Stimulated activated CD4-positive, alpha-beta T cell treated with anti-CD3 and anti-CD28 coated beads, Interleukin-2, amount 100 ng/mL, for 4 hours (primary cell): Measurements from ENCODE around the gene HDGF.

Experiments
- DNase-seq: peaks from one replicate; pipeline ENCODE4 v3.0.0-alpha.2; 2020; ENCODE audit warnings: low read depth

The HDGF gene

GRCh38 chr1:156725683-156726280 is 25.7 kb downstream of the HDGF start:
- peak; percentile 60 for DNase-seq

GRCh38 chr1:156721535-156721934 is 29.9 kb downstream of the HDGF start:
- DNase-seq: no peak

GRCh38 chr1:156721131-156721530 is 30.3 kb downstream of the HDGF start:
- DNase-seq: no peak

GRCh38 chr1:156717351-156717750 is 34.1 kb downstream of the HDGF start:
- no peak for DNase-seq

- DNase-seq: no peak
Observed at GRCh38 chr1:156714830-156715229, 36.6 kb downstream of the HDGF start.

GRCh38 chr1:156712626-156713025 is 38.8 kb downstream of the HDGF start:
- no peak for DNase-seq

- no peak for DNase-seq
Observed at GRCh38 chr1:156711011-156711817, 40.3 kb downstream of the HDGF start.

- DNase-seq: no peak
Observed at GRCh38 chr1:156709757-156710489, 41.6 kb downstream of the HDGF start.

GRCh38 chr1:156709031-156709430 is 42.4 kb downstream of the HDGF start:
- no peak for DNase-seq

- no peak for DNase-seq
Observed at GRCh38 chr1:156708218-156708661, 43.2 kb downstream of the HDGF start.

GRCh38 chr1:156707417-156708217 is 43.9 kb downstream of the HDGF start:
- no peak for DNase-seq

- no peak for DNase-seq
Observed at GRCh38 chr1:156706657-156707416, 44.6 kb downstream of the HDGF start.

- DNase-seq: peak; percentile 54
Observed at GRCh38 chr1:156705918-156706656, 45.4 kb downstream of the HDGF start.

GRCh38 chr1:156705321-156705917 is 46.1 kb downstream of the HDGF start, which contains the start of gene CRABP2:
TSS of gene CRABP2 (minus strand) at chr1:156705583. CDS start at chr1:156705446, 137 bp downstream.
- DNase-seq: no peak

- DNase-seq: no peak
Observed at GRCh38 chr1:156704930-156705320, 46.5 kb downstream of the HDGF start.

GRCh38 chr1:156704166-156704711 is 47.2 kb downstream of the HDGF start:
- DNase-seq: no peak

GRCh38 chr1:156703741-156704140 is 47.7 kb downstream of the HDGF start:
- no peak for DNase-seq

- no peak for DNase-seq
Observed at GRCh38 chr1:156703336-156703735, 48.1 kb downstream of the HDGF start.

- no peak for DNase-seq
Observed at GRCh38 chr1:156700736-156701531, 50.5 kb downstream of the HDGF start.
